ENCODE data around the gene KRT3.

The KRT3 gene

GRCh38 chr12:52795694-52796428 is at the start of gene KRT3:
Gene KRT3, minus strand, starts transcription at chr12:52796117. Its CDS starts 75 bp downstream, at chr12:52796042.
- DNase-seq = no peak

GRCh38 chr12:52844386-52844785 is 48.5 kb upstream of the KRT3 start:
- no peak for DNase-seq

GRCh38 chr12:52839436-52840105 is 43.7 kb upstream of the KRT3 start:
- no peak for DNase-seq

- DNase-seq = no peak
Measured at GRCh38 chr12:52838609-52839435, 42.9 kb upstream of the KRT3 start.

GRCh38 chr12:52837781-52838608 is 42.1 kb upstream of the KRT3 start:
- no peak for DNase-seq

- DNase-seq = no peak
Measured at GRCh38 chr12:52837413-52837741, 41.5 kb upstream of the KRT3 start.

- DNase-seq = no peak
Measured at GRCh38 chr12:52836491-52837412, 40.8 kb upstream of the KRT3 start.

GRCh38 chr12:52836042-52836466 is 40.1 kb upstream of the KRT3 start:
- no peak for DNase-seq

GRCh38 chr12:52835271-52836041 is 39.5 kb upstream of the KRT3 start:
- DNase-seq = no peak

GRCh38 chr12:52834727-52835001 is 38.7 kb upstream of the KRT3 start:
- no peak for DNase-seq

GRCh38 chr12:52833922-52834726 is 38.2 kb upstream of the KRT3 start, which contains the start of gene KRT79:
Gene KRT79, minus strand, starts transcription at chr12:52834311. Its CDS starts 51 bp downstream, at chr12:52834260.
- DNase-seq = no peak

- no peak for DNase-seq
Measured at GRCh38 chr12:52832985-52833905, 37.3 kb upstream of the KRT3 start.

- no peak for DNase-seq
Measured at GRCh38 chr12:52832451-52832850, 36.5 kb upstream of the KRT3 start.

- no peak for DNase-seq
Measured at GRCh38 chr12:52831251-52831650, 35.3 kb upstream of the KRT3 start.

GRCh38 chr12:52829986-52830770 is 34.3 kb upstream of the KRT3 start:
- DNase-seq = no peak

- no peak for DNase-seq
Measured at GRCh38 chr12:52828591-52829021, 32.7 kb upstream of the KRT3 start.

- no peak for DNase-seq
Measured at GRCh38 chr12:52828156-52828555, 32.2 kb upstream of the KRT3 start.

GRCh38 chr12:52827499-52828090 is 31.7 kb upstream of the KRT3 start:
- DNase-seq = no peak

All from CD4-positive, alpha-beta T cell treated with Interleukin-15 for 1 hour (primary cell).